Skeletal muscle tissue (tissue), 4 donors: ENCODE measurements around the gene PROSER2. TPM values are rescaled to one million over a fixed set of nuclear protein-coding genes. Genes with fewer than 3 reads are reported as not detected.

Experiments
- H3K27ac ChIP-seq: one replicate; pipeline ENCODE4 v1.7.0; 2013; ENCODE audit warnings: mild to moderate bottlenecking, low read depth, low read length, inconsistent platforms
- H3K27me3 ChIP-seq, 3 donors: one replicate each; pipeline ENCODE4 v1.7.0; 2013; ENCODE audit warnings: low read length in 3 of 3; ENCODE audit not compliant: control insufficient read depth in 3 of 3, insufficient read depth in 3 of 3
- H3K36me3 ChIP-seq, 3 donors: one replicate each; pipeline ENCODE4 v1.7.0; 2013; ENCODE audit warnings: low read length in 3 of 3; ENCODE audit not compliant: control insufficient read depth in 3 of 3, insufficient read depth in 3 of 3
- H3K4me1 ChIP-seq, 3 donors: one replicate each; pipeline ENCODE4 v1.7.0; 2013; ENCODE audit warnings: low read length in 3 of 3, mild to moderate bottlenecking in 3 of 3; ENCODE audit not compliant: control insufficient read depth in 3 of 3, insufficient read depth in 3 of 3
- H3K4me3 ChIP-seq, 3 donors: one replicate each; pipeline ENCODE4 v1.7.0; 2013; ENCODE audit warnings: low read length in 3 of 3
- H3K9ac ChIP-seq, 3 donors: one replicate each; pipeline ENCODE4 v1.7.0; 2013; ENCODE audit warnings: low read length in 3 of 3, mild to moderate bottlenecking in 3 of 3, moderate library complexity in 2 of 3, low read depth in 1 of 3
- H3K9me3 ChIP-seq, 3 donors: one replicate each; pipeline ENCODE4 v1.7.0; 2013; ENCODE audit warnings: low read length in 3 of 3; ENCODE audit not compliant: control insufficient read depth in 3 of 3
- total RNA-seq: library from RNA; depleted of rRNA; stranded (reverse); fragments of >200 nt; gene quantifications from one replicate; pipeline ENCODE4 v1.2.3, GENCODE V29; 2014
- donor health status: Osteomylitis.

Gene PROSER2
- total RNA-seq, 1 donor from 2014 or later, result 1.0 TPM

GRCh38 chr10:11871466-11871865 lies 48.3 kb downstream of the PROSER2 start:
- Histone ChIP-seq H3K4me3 (peak overlapping the region in 1 of 3 donors; percentile 55), H3K9ac (peak overlapping the region in 2 of 3 donors; percentile 39 to 66), H3K36me3 (no peaks in the 10 kb centered on the region), H3K27me3 (no peaks in the 10 kb centered on the region), H3K27ac (peak overlapping the region; percentile 66), H3K4me1 (peaks cover 14 to 23% (median 16%) of the 10 kb centered on the region in 3 donors), H3K9me3 (no peaks in the 10 kb centered on the region)

GRCh38 chr10:11874568-11875493 lies 51.7 kb downstream of the PROSER2 start:
- Histone ChIP-seq H3K36me3 (no peaks in the 10 kb centered on the region), H3K9ac (peak overlapping the region; percentile 3 to 54 (median 33)), H3K4me1 (peaks cover 14 to 23% (median 17%) of the 10 kb centered on the region in 3 donors), H3K9me3 (no peaks in the 10 kb centered on the region), H3K27ac (peak overlapping the region; percentile 79), H3K4me3 (no peak overlapping the region), H3K27me3 (no peaks in the 10 kb centered on the region)

DNA sequence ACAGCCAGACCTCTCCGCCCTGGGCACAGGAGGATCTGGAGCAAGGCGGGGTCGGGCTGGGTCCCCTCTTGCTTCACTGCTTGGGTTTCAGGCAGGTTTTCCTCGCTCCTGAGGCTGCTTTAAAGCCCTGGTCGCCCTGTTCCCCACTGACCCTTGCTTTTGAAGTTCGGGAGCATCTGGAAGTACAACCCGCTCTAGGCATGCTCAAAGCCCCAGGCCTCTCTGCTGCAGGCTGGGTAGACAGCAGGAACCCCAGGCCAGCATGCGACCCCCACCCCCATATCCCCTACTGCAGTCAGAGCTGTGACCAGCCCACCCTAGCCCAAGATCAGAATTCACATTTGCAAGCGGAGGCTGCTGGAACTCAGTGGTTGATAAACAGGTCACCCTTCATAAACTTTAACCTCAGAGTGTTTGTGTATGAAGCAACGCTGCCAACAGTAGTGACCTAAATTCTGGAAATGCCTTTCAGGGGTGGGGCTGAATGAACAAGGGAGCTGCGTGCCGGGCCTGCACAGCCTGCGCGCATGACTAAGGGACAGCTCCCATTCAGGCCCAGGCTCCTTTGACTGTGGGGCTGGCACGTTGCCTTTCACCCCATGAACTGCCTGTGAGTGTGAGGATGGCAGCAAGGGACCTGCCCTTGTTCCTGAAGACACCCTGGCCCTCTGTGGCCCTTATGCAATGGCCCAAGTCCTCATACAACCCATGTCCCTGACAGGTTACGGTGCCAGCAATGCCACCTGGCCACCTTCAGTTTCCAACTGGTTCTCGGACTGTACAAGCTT lies 52.5 kb downstream of the PROSER2 start:
- H3K4me3 ChIP-seq, result peak overlapping the region in 1 of 3 donors; percentile 49
- no peaks in the 10 kb centered on the region for H3K9me3 ChIP-seq
- peak overlapping the region; percentile 79 for H3K27ac ChIP-seq
- peaks cover 14 to 18% (median 17%) of the 10 kb centered on the region in 3 donors for H3K4me1 ChIP-seq
- H3K36me3 ChIP-seq, result no peaks in the 10 kb centered on the region
- H3K9ac ChIP-seq, result peak overlapping the region; percentile 33 to 54 (median 39)
- no peaks in the 10 kb centered on the region for H3K27me3 ChIP-seq

DNA sequence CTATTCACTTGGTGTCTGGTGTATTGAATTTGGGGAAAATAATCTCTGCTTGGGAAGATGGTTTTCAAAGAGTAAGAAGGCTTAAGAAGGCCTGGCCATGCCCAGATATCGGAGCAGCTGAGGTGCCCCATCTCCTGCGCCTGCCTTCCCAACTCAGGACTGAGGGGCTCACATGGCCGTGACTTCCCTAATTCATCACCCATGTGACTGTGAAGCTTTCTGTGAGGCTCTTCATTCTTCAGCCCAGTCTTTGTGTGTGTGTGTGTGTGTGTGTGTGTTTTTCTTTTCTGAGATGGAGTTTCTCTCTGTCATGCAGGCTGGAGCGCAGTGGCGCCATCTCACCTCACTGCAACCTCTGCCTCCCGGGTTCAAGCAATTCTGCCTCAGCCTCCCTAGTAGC lies 53.2 kb downstream of the PROSER2 start:
- Histone ChIP-seq H3K4me3 (peak overlapping the region in 1 of 3 donors; percentile 49), H3K9ac (peak overlapping the region in 2 of 3 donors; percentile 33 to 39), H3K4me1 (peaks cover 14 to 18% (median 17%) of the 10 kb centered on the region in 3 donors), H3K27me3 (no peaks in the 10 kb centered on the region), H3K9me3 (no peaks in the 10 kb centered on the region), H3K36me3 (no peaks in the 10 kb centered on the region), H3K27ac (peak overlapping the region; percentile 79)

DNA sequence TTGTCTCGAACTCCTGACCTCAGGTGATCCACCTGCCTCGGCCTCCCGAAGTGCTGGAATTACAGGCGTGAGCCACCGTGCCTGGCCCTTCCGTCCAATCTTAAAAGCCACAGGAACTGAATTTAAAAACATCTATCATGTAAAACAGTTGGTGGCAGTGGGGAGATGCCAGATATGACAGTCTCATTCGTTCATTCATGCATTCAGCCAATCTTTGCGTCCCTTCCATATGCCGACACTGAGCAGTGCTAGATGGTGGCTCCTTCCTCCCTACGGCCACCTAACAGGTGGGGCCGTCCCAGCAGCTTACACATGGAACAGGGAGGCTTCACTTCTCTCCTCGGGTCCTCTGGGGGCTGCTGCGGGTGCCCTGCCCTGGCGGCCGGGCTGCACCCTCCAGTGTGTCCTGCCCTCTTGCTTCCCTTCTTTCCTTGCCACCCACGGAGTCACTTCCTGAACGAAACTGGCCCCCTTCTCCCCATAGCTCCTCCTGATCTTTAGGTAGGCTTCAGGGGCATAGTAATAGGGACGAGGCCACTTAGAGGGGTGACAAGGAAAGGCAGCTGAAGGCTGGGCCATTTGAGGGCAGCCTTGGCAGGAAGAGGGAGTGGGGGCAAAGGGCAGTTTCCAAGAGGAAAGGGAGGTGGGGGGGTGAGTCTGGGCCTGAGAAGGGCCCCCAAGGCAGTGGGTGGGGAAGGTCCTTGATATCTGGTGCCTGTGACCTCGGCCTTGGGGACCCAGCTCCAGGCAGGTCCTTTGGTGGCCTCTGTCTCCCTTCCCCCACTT lies 53.8 kb downstream of the PROSER2 start:
- H3K36me3 ChIP-seq, result no peaks in the 10 kb centered on the region
- no peak overlapping the region for H3K9ac ChIP-seq
- H3K27me3 ChIP-seq, result no peaks in the 10 kb centered on the region
- peaks cover 14 to 18% (median 17%) of the 10 kb centered on the region in 3 donors for H3K4me1 ChIP-seq
- no peak overlapping the region for H3K27ac ChIP-seq
- H3K4me3 ChIP-seq, result no peak overlapping the region
- no peaks in the 10 kb centered on the region for H3K9me3 ChIP-seq

- H3K4me3 ChIP-seq, result no peak overlapping the region
- no peaks in the 10 kb centered on the region for H3K36me3 ChIP-seq
- H3K9ac ChIP-seq, result no peak overlapping the region
- no peaks in the 10 kb centered on the region for H3K27me3 ChIP-seq
- peaks cover 14 to 18% (median 17%) of the 10 kb centered on the region in 3 donors for H3K4me1 ChIP-seq
- no peaks in the 10 kb centered on the region for H3K9me3 ChIP-seq
- H3K27ac ChIP-seq, result no peak overlapping the region
Measured at GRCh38 chr10:11877591-11877905, 54.4 kb downstream of the PROSER2 start.

DNA sequence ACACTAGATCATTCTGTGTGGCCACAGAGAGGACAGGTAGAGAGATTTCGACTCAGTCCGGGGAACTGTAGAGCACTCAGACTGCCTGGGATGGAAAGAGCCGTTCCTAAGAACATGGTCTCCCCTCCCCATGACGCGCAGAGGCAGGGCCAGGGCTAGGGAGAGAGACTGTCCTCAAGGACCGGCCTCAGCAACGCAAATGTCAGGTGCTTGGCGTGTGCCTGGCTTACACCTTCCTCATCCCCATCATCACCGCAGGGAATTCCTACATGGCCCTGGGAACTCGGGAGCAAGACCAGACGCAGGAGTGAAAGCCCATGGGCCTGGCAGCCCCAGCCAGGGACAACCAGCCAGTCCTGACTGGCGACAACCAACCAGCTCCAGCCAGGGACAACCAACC lies 55.6 kb downstream of the PROSER2 start:
- Histone ChIP-seq H3K9me3 (no peaks in the 10 kb centered on the region), H3K27me3 (no peaks in the 10 kb centered on the region), H3K4me1 (peaks cover 14 to 18% (median 17%) of the 10 kb centered on the region in 3 donors), H3K4me3 (no peak overlapping the region), H3K9ac (no peak overlapping the region), H3K27ac (no peak overlapping the region), H3K36me3 (no peaks in the 10 kb centered on the region)

DNA sequence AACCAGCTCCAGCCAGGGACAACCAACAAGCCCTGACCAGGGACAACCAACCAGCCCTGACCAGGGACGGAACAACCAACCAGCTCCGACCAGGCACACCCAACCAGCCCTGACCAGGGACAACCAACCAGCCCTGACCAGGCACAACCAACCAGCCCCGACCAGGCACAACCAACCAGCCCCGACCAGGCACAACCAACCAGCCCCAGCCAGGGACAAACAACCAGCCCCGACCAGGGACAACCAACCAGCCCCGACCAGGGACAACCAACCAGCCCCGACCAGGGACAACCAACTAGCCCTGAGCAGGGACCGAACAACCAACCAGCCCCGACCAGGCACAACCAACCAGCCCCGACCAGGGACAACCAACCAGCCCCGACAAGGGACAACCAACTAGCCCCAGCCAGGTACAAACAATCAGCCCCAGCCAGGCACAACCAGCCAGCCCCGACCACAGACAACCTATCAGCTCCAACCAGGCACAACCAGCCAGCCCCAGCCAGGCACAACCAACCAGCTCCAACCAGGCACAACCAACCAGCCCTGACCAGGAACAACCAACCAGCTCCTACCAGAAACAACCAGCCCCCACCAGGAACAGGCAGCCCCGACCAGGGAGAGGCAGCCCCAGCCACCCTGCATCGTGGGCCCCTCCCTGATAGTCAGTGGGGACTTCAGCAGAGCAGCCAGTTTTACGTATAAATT lies 56.4 kb downstream of the PROSER2 start:
- no peak overlapping the region for H3K4me3 ChIP-seq
- no peaks in the 10 kb centered on the region for H3K27me3 ChIP-seq
- no peak overlapping the region for H3K27ac ChIP-seq
- no peak overlapping the region for H3K9ac ChIP-seq
- no peaks in the 10 kb centered on the region for H3K36me3 ChIP-seq
- H3K9me3 ChIP-seq, result no peaks in the 10 kb centered on the region
- H3K4me1 ChIP-seq, result peaks cover 14 to 18% (median 17%) of the 10 kb centered on the region in 3 donors
